ENCODE measurements around the gene PALD1. TPM values are rescaled to one million over a fixed set of nuclear protein-coding genes. Genes with fewer than 3 reads are reported as not detected.

PALD1 gene
- total RNA-seq, 2 experiments from 2014 or later = 0.36 to 0.44 TPM

DNA sequence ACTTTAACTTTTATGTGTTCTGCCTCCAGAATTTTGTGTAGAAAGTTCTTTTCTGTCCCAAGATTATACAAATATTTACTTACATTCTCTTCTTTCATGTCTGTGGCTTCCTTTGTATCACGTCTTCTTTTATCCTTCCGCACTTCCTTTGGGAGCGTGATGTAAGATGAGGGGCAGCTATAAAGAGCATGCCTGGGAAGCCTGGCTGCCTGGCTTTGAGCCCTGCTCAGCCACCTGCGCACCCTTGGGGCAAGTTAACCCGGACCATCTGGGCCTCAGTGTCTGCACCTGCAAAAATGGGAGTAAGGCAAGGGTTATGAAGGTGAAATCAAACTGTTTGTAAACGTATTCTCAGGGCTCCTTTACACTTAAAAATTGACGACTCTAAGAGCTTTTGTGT lies 25.2 kb downstream of the PALD1 start:
- Mint-ChIP-seq H3K9me3 (no peaks in the 10 kb centered on the region), H3K4me3 (no peak overlapping the region), H3K36me3 (ENCODE audit: low read depth) (no peaks in the 10 kb centered on the region), H3K27ac (no peak overlapping the region), H3K4me1 (ENCODE audit: low read depth) (no peaks in the 10 kb centered on the region), H3K27me3 (no peaks in the 10 kb centered on the region)
- Histone ChIP-seq H3K27me3 (ENCODE audit: control insufficient read depth in 1 of 2, insufficient read depth in 2 of 2, low read length in 2 of 2) (peaks cover 0 to 2% of the 10 kb centered on the region in 2 experiments), H3K4me3 (ENCODE audit: low read length) (no peak overlapping the region), H3K27ac (ENCODE audit: low read depth in 1 of 2, low read length in 2 of 2) (no peak overlapping the region), H3K9me3 (ENCODE audit: control insufficient read depth in 1 of 2, insufficient read depth in 1 of 2, low read length in 2 of 2) (no peaks in the 10 kb centered on the region), H3K4me1 (ENCODE audit: insufficient read depth, low read length) (no peaks in the 10 kb centered on the region), H3K36me3 (ENCODE audit: insufficient read depth, low read length) (no peaks in the 10 kb centered on the region)
- no peak for DNase-seq
- CTCF ChIA-PET = no interaction called here
- intact Hi-C loops (cut with DNase I, micrococcal nuclease) = no loop called here
- POLR2A ChIA-PET = no interaction called here
- TF ChIP-seq, protein P1, sequence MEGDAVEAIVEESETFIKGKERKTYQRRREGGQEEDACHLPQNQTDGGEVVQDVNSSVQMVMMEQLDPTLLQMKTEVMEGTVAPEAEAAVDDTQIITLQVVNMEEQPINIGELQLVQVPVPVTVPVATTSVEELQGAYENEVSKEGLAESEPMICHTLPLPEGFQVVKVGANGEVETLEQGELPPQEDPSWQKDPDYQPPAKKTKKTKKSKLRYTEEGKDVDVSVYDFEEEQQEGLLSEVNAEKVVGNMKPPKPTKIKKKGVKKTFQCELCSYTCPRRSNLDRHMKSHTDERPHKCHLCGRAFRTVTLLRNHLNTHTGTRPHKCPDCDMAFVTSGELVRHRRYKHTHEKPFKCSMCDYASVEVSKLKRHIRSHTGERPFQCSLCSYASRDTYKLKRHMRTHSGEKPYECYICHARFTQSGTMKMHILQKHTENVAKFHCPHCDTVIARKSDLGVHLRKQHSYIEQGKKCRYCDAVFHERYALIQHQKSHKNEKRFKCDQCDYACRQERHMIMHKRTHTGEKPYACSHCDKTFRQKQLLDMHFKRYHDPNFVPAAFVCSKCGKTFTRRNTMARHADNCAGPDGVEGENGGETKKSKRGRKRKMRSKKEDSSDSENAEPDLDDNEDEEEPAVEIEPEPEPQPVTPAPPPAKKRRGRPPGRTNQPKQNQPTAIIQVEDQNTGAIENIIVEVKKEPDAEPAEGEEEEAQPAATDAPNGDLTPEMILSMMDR (IDR thresholded peaks at IDR 0.05) = no peak
- ATAC-seq (ENCODE audit: poor library complexity) = no peak

DNA sequence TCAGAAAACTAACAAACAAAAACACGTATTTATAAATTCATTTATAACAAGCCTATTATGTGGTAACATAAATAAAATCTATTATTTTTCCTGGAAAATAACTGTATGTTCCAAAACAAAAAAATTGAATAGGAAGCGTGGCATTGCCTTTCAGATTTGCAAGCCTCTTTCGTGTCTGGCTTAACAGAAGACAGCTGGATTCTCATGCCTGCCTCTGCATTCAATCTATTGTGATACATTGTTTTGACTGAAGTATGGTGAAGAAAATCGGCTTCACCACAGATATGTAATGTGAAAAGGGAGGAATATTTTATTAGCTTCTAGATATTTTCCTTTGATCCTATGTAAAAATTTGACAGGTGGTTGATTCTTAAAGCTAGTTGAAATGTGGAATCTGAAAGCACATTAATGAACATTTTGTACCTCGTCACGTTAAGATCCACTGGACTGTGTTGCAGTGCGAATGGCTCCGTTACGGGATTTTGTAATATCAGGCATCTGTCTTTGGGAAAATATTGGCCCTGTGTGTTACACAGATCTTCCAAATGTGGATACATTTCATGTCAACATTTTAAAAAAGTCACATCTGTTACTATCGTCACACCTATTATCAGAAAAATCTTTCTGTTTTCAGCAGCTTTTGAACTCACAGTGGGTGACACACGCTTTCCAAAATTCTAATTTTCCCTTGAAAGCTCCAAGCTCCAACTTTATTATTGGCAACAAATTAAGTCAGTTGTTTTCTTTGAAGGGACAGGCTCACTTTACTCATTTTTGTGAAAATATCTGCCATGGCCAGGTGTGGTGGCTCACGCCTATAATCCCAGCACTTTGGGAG lies 26.2 kb downstream of the PALD1 start:
- H3K27me3 ChIP-seq (ENCODE audit: control insufficient read depth in 1 of 2, insufficient read depth in 2 of 2, low read length in 2 of 2) = peaks cover 0 to 2% of the 10 kb centered on the region in 2 experiments
- Mint-ChIP-seq H3K27ac (no peak overlapping the region), H3K36me3 (ENCODE audit: low read depth) (no peaks in the 10 kb centered on the region), H3K9me3 (no peaks in the 10 kb centered on the region), H3K27me3 (no peaks in the 10 kb centered on the region), H3K4me1 (ENCODE audit: low read depth) (no peaks in the 10 kb centered on the region), H3K4me3 (no peak overlapping the region)
- ChIA-PET CTCF (no interaction called here), POLR2A (no interaction called here)
- intact Hi-C loops (cut with DNase I, micrococcal nuclease) = no loop called here
- no peaks in the 10 kb centered on the region for H3K4me1 ChIP-seq (ENCODE audit: insufficient read depth, low read length)
- no peak overlapping the region for H3K4me3 ChIP-seq (ENCODE audit: low read length)
- ATAC-seq (ENCODE audit: poor library complexity) = no peak
- no peak for DNase-seq
- H3K9me3 ChIP-seq (ENCODE audit: control insufficient read depth in 1 of 2, insufficient read depth in 1 of 2, low read length in 2 of 2) = no peaks in the 10 kb centered on the region
- no peaks in the 10 kb centered on the region for H3K36me3 ChIP-seq (ENCODE audit: insufficient read depth, low read length)
- TF ChIP-seq, protein P1 (IDR thresholded peaks at IDR 0.05) = no peak
- no peak overlapping the region for H3K27ac ChIP-seq (ENCODE audit: low read depth in 1 of 2, low read length in 2 of 2)

DNA sequence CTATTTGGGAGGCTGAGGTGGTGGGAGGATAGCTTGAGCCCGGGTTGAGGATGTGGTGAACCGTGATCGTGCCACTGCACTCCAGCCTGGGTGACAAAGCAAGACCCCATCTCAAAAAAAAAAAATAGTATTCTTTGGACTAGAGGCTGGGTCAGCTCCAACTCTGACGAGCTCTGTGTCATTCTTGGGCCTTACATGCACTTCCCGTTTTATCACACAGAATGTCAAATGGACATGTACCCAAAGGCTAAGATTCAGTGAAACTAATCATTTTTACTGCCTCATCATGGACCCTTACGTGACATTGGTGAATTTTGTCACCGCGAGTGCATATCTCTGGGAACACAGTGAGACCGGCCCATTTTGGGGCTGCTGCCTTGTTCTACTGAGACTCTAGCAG lies 27.3 kb downstream of the PALD1 start:
- Mint-ChIP-seq H3K27ac (no peak overlapping the region), H3K36me3 (ENCODE audit: low read depth) (no peaks in the 10 kb centered on the region), H3K27me3 (no peaks in the 10 kb centered on the region), H3K4me1 (ENCODE audit: low read depth) (no peaks in the 10 kb centered on the region), H3K9me3 (no peaks in the 10 kb centered on the region), H3K4me3 (no peak overlapping the region)
- no peak for DNase-seq
- H3K4me3 ChIP-seq (ENCODE audit: low read length) = no peak overlapping the region
- H3K36me3 ChIP-seq (ENCODE audit: insufficient read depth, low read length) = no peaks in the 10 kb centered on the region
- intact Hi-C loops (cut with DNase I, micrococcal nuclease) = no loop called here
- TF ChIP-seq, protein P1 (IDR thresholded peaks at IDR 0.05) = no peak
- H3K27ac ChIP-seq (ENCODE audit: low read depth in 1 of 2, low read length in 2 of 2) = no peak overlapping the region
- ATAC-seq (ENCODE audit: poor library complexity) = no peak
- CTCF ChIA-PET = no interaction called here
- no peaks in the 10 kb centered on the region for H3K4me1 ChIP-seq (ENCODE audit: insufficient read depth, low read length)
- POLR2A ChIA-PET = no interaction called here
- no peaks in the 10 kb centered on the region for H3K9me3 ChIP-seq (ENCODE audit: control insufficient read depth in 1 of 2, insufficient read depth in 1 of 2, low read length in 2 of 2)
- H3K27me3 ChIP-seq (ENCODE audit: control insufficient read depth in 1 of 2, insufficient read depth in 2 of 2, low read length in 2 of 2) = peaks cover 0 to 2% of the 10 kb centered on the region in 2 experiments

Measured in CD4-positive, alpha-beta T cell (primary cell).